ENCODE data around the gene UNCX.
"Not testable (repeated sequence)": the region's sequence is repeated elsewhere in the genome, so short reads cannot be mapped to it uniquely, and the experiment has no call there.

Gene UNCX

GRCh38 chr7:1232623-1233332, at the start of gene UNCX:
UNCX (plus strand) TSS chr7:1232872; CDS start chr7:1233018, 146 bp downstream.
- DNase-seq: no peak

- no peak for DNase-seq
Measured at GRCh38 chr7:1187127-1187526, 45.5 kb upstream of the UNCX start.

- no peak for DNase-seq
Measured at GRCh38 chr7:1188720-1189294, 43.9 kb upstream of the UNCX start.

GRCh38 chr7:1189986-1190772, 42.5 kb upstream of the UNCX start:
- no peak for DNase-seq

GRCh38 chr7:1192171-1192676, 40.4 kb upstream of the UNCX start:
- peak; percentile 31 for DNase-seq

- DNase-seq: peak; percentile 26
Measured at GRCh38 chr7:1193593-1194424, 38.9 kb upstream of the UNCX start.

GRCh38 chr7:1196441-1196840, 36.2 kb upstream of the UNCX start:
- DNase-seq: not testable (repeated sequence)

GRCh38 chr7:1196950-1197349, 35.7 kb upstream of the UNCX start:
- DNase-seq: no peak

GRCh38 chr7:1197997-1198625, 34.6 kb upstream of the UNCX start:
- DNase-seq: no peak

- no peak for DNase-seq
Measured at GRCh38 chr7:1200045-1200444, 32.6 kb upstream of the UNCX start.

- no peak for DNase-seq
Measured at GRCh38 chr7:1201916-1202315, 30.8 kb upstream of the UNCX start.

- DNase-seq: not testable (repeated sequence)
Measured at GRCh38 chr7:1202914-1203313, 29.8 kb upstream of the UNCX start.

GRCh38 chr7:1204460-1205140, 28.1 kb upstream of the UNCX start:
- DNase-seq: no peak

GRCh38 chr7:1205742-1206141, 26.9 kb upstream of the UNCX start:
- DNase-seq: not testable (repeated sequence)

- DNase-seq: no peak
Measured at GRCh38 chr7:1209097-1209496, 23.6 kb upstream of the UNCX start.

GRCh38 chr7:1210321-1210978, 22.2 kb upstream of the UNCX start:
- no peak for DNase-seq

- DNase-seq: no peak
Measured at GRCh38 chr7:1210979-1211608, 21.6 kb upstream of the UNCX start.

- DNase-seq: no peak
Measured at GRCh38 chr7:1211611-1212010, 21.1 kb upstream of the UNCX start.

- DNase-seq: not testable (repeated sequence)
Measured at GRCh38 chr7:1212025-1212424, 20.6 kb upstream of the UNCX start.

- DNase-seq: no peak
Measured at GRCh38 chr7:1214516-1214915, 18.2 kb upstream of the UNCX start.
